HL-60/S4 treated with phorbol 12-myristate 13-acetate at 8.2 ng/mL for 4 days and 3 days (cell line): ENCODE results near the gene TEDC1.

Experiments used
- in situ Hi-C: fragments of 300-500 bp; cut with MboI; formaldehyde crosslinking; loops from 2 replicates; pipeline ENCODE4 v1.15.0; 2022; ENCODE audit warnings: low sequenced_read_pairs

The TEDC1 gene

DNA sequence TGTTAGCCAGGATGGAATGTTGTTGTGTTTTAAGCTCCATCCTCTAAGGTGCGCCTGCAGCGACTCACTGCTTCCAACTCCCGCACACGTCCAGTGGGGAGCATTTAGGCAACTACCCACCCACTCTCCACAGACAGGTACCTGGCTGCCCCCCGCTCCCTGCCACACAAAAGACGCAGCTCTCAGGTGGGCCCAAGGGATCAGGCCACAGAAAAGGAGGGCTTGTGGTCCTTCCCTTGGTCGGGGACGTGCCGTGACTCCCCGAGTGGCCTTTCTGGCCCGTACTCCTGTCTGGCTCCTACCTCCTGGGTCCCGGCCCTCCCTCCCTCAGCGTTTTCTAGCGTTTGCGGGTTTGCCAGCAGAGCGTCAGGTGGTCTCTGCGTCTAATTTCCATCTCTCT lies 16.2 kb downstream of the TEDC1 start:
- in situ Hi-C loops, result no loop called here

GRCh38 chr14:105508069-105508468 lies 17.0 kb downstream of the TEDC1 start:
- in situ Hi-C loops, result no loop called here

GRCh38 chr14:105508601-105509000 lies 17.6 kb downstream of the TEDC1 start:
- in situ Hi-C loops, result no loop called here

GRCh38 chr14:105517096-105517495 lies 26.1 kb downstream of the TEDC1 start:
- in situ Hi-C loops, result no loop called here

GRCh38 chr14:105519946-105520698 lies 29.1 kb downstream of the TEDC1 start:
- in situ Hi-C loops, result no loop called here

DNA sequence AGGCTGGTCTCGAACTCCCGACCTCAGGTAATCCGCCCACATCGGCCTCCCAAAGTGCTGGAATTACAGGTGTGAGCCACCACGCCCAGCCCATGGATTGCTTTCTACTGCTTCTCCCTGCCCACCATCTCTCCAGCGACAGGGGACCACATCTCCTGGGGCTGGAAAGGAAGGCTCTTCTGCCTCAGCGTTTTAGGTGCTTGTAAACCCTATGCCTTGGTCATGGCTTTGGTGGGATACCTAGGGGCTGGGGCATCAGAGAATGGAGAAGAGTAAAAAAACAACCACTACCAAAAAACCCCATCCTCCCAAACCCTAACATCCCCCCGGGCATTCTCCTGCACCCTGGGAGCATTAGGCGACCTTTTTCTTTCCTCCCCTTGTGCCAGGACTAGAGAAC lies 34.3 kb downstream of the TEDC1 start:
- in situ Hi-C loops, result no loop called here

- in situ Hi-C loops, result no loop called here
Observed at GRCh38 chr14:105525861-105526775, 35.1 kb downstream of the TEDC1 start, which contains the start of gene TMEM121. Gene TMEM121 (plus strand): TSS chr14:105526583. CDS start chr14:105528835, 2,252 bp downstream.

DNA sequence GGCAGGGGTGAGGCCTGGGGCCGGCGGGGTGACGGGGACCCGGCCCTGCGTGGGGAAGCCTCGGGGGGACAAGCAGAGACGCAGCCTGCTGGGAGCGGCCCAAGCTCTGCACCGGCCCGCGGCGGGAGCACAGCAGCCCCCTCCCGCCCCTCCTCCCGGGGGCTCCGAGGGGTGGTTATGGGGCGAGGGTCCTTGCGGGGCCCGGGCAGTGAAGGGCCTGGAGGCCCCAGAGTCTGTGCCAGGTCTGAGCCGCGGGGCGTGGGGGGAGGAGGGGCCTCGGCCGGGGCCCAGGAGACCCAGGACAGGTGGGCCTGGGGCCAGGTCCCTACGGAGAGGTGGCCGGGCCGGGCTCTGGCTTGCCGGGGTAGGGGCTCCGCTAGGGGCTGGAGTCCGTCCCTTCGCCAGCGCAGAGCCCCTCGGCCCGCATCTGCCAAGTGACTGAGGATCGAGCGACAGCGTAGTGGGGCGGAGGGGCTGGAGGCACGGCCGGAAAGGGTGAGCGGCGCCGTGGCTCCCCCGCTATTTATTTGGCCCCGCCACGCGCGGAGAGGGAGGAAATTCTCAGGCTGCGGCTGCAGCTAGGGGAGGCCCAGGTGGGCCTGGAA lies 35.8 kb downstream of the TEDC1 start:
- in situ Hi-C loops, result no loop called here

GRCh38 chr14:105527381-105527825 lies 36.4 kb downstream of the TEDC1 start:
- in situ Hi-C loops, result no loop called here

DNA sequence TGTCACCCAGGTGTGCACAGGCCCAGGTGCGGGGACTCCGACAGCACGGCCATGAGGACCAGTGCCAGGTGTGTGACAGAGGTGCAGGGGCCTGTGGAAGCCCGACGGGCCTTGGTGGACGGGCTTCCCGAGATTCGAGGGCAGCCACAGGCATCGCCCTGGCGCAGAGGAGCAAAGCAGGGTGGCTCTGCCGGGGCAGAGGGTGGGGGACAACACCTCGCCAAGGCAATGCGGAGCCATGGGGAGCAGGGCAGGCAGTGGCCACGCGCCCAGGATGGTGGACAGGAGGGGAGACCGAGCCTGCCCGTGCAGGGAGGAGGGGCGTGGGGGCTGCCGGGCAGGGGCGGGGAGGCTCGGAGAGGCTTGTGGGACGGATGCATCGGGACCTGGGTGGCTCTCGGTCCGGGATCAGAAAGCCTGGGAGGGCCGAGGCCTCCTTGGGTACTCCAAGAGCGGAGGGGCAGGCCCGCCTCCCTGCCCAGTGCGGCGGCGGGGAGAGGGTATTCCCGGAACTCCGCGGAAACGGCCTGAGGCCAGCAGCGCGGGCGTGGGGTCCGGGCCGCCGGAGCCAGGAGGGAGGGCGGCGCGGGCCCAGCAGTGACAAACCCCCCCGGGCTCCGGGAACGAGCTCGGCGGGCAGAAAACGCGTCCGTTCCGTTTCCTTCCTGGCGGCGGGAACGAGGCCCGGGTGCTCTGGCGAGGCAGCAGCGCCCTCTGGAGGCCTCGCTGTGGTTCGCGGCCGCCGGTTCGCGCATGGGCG lies 37.0 kb downstream of the TEDC1 start:
- in situ Hi-C loops, result no loop called here

GRCh38 chr14:105528586-105529318 lies 37.7 kb downstream of the TEDC1 start:
- in situ Hi-C loops, result no loop called here

GRCh38 chr14:105529319-105529568 lies 38.2 kb downstream of the TEDC1 start:
- in situ Hi-C loops, result no loop called here

DNA sequence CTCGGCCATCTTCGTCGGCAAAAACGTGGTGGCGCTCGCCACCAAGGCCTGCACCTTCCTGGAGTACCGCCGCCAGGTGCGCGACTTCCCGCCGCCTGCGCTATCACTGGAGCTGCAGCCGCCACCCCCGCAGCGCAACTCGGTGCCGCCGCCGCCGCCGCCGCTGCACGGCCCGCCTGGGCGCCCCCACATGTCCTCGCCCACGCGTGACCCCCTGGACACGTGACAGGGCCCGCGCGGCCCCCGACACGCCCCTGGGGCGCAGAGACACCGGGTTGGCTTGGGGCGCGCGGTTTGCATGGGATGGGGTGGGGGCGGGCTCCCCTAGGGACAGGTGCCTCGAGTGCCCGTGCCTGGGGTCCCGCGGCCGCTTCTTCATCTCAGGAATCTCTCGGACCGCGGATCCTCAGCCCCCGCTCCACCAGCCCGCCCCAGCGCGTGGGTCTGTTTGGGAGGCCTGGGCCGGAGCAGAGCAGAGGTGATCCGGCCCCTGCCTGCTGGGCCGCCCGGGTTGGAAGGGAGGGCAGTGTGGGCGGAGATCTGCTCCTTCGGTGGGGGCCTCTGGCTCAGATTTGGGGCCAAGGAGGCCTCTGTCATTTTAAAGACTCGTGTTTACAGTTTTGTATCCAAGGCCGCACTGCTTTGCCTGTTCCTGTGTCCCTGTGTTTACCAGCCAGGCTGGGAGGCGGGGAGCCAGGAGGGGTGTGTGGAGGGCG lies 38.7 kb downstream of the TEDC1 start:
- in situ Hi-C loops, result no loop called here

GRCh38 chr14:105530285-105531087 lies 39.4 kb downstream of the TEDC1 start:
- in situ Hi-C loops, result no loop called here

- in situ Hi-C loops, result no loop called here
Observed at GRCh38 chr14:105531088-105531893, 40.2 kb downstream of the TEDC1 start.

DNA sequence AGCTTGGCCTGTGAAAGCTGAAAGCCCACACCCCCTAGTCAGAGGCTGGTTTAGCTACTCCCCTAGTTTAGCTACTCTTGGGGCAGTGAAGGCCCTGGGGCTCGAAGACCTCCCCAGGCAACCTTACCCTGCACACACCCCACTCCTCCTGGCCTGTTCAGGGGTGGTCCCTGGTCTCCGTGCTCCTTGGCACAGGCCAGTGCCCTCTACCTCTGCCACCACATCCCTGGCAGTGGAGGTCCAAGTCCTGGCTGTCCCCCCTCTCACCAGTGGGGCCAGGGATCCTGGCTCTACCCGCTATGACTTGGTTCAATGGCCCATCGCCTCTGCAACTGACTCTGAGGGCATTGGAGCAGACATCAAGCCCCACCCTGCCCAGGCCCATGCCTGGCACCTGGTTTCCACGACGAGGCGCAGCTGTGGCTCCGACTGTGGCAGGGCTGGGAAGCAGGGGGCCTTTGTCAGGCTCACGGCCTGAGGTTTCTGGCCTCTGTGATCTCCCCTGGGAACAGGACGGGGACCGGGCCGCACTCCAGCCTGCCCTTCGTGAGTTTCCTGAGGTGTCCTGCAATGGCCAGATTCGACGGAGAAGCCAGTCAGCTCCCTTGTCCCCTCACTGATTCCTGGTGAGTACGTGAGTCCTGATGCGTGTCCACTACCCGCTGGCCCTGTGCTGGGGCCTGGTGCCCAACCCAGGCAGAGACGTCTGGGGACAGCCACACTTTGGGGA lies 41.0 kb downstream of the TEDC1 start:
- in situ Hi-C loops, result no loop called here

- in situ Hi-C loops, result no loop called here
Observed at GRCh38 chr14:105532735-105533141, 41.7 kb downstream of the TEDC1 start.
